OCI-LY3 (cell line): Measurements from ENCODE around the gene GFAP.

Experiments used
- CTCF ChIP-seq: fragments of 200-600, 300-600 bp; sonication (generic); IDR thresholded peaks from 2 replicates; pipeline ENCODE4 v1.5.1; 2014; ENCODE audit warnings: antibody characterized with exemption, low read length, low read depth
- EZH2phosphoT487 ChIP-seq: fragments of 200-600 bp; shearing (Covaris generic); IDR thresholded peaks from 2 replicates; pipeline ENCODE4 v1.6.1; 2018; ENCODE audit warnings: antibody characterized with exemption, mixed run types, low read depth

- peak; percentile 36 for TF ChIP-seq CTCF
- TF ChIP-seq EZH2phosphoT487 = no peak
Observed at GRCh38 chr17:44911133-44912001, 3.9 kb downstream of the GFAP start.
